PFSK-1 (cell line): ENCODE results near the gene COLQ.

Source experiments
- FOXP2 ChIP-seq: optimal IDR thresholded peaks from 2 replicates; pipeline ENCODE3; 2011; ENCODE audit warnings: borderline replicate concordance, control low read depth, inconsistent platforms; ENCODE audit not compliant: insufficient read depth; ENCODE audit errors: extremely low read length, extremely low read depth
- POLR2AphosphoS5 ChIP-seq: IDR thresholded peaks from 2 replicates; pipeline ENCODE4 v1.6.1; 2012; ENCODE audit warnings: low read depth, mild to moderate bottlenecking, control low read depth, low read length, moderate library complexity
- REST ChIP-seq, 2 experiments: IDR thresholded peaks; 2 replicates each; pipeline versions ENCODE4 v1.6.1 to v1.8.0; 2011 to 2012; ENCODE audit warnings: low read depth in 2 of 2, low read length in 2 of 2, control low read depth in 1 of 2, inconsistent platforms in 1 of 2, mild to moderate bottlenecking in 1 of 2, moderate library complexity in 1 of 2; ENCODE audit not compliant: insufficient read depth in 1 of 2
- SIN3A ChIP-seq: IDR thresholded peaks from 2 replicates; pipeline ENCODE4 v1.6.1; 2012; ENCODE audit warnings: mild to moderate bottlenecking, low read length, moderate library complexity, borderline replicate concordance; ENCODE audit not compliant: insufficient read depth
- TAF1 ChIP-seq: IDR thresholded peaks from 2 replicates; pipeline ENCODE4 v1.6.1; 2012; ENCODE audit warnings: low read length, control low read depth, borderline replicate concordance; ENCODE audit not compliant: insufficient read depth

COLQ gene

GRCh38 chr3:15538345-15538744 lies 16.8 kb upstream of the COLQ start:
- no peak for TF ChIP-seq TAF1
- no peak for TF ChIP-seq POLR2AphosphoS5
- no peak for TF ChIP-seq FOXP2
- TF ChIP-seq REST (IDR thresholded peaks at IDR 0.05; ENCODE audit: insufficient read depth in 1 of 2, low read depth in 2 of 2, low read length in 2 of 2): no peak
- TF ChIP-seq SIN3A: no peak

- TF ChIP-seq FOXP2: no peak
- TF ChIP-seq TAF1: no peak
- TF ChIP-seq REST (IDR thresholded peaks at IDR 0.05; ENCODE audit: insufficient read depth in 1 of 2, low read depth in 2 of 2, low read length in 2 of 2): no peak
- TF ChIP-seq POLR2AphosphoS5: no peak
- TF ChIP-seq SIN3A: no peak
Measured at GRCh38 chr3:15536856-15537255, 15.3 kb upstream of the COLQ start.

- TF ChIP-seq FOXP2 (no peak), TAF1 (no peak), REST (IDR thresholded peaks at IDR 0.05; ENCODE audit: insufficient read depth in 1 of 2, low read depth in 2 of 2, low read length in 2 of 2) (no peak), POLR2AphosphoS5 (no peak), SIN3A (no peak)
Measured at GRCh38 chr3:15535732-15536131, 14.2 kb upstream of the COLQ start.

- TF ChIP-seq POLR2AphosphoS5 (no peak), TAF1 (no peak), SIN3A (no peak), FOXP2 (no peak), REST (IDR thresholded peaks at IDR 0.05; ENCODE audit: insufficient read depth in 1 of 2, low read depth in 2 of 2, low read length in 2 of 2) (no peak)
Measured at GRCh38 chr3:15531346-15531745, 9.8 kb upstream of the COLQ start.
